ENCODE measurements around the gene DLG2. TPM values are rescaled to one million over a fixed set of nuclear protein-coding genes. Genes with fewer than 3 reads are reported as not detected.

Gene DLG2
- total and polyA plus RNA-seq, 2 donors (not counting 3 experiments of a cell fraction or from before 2014, with no cell fraction given), result 0.15 to 1.1 TPM

DNA sequence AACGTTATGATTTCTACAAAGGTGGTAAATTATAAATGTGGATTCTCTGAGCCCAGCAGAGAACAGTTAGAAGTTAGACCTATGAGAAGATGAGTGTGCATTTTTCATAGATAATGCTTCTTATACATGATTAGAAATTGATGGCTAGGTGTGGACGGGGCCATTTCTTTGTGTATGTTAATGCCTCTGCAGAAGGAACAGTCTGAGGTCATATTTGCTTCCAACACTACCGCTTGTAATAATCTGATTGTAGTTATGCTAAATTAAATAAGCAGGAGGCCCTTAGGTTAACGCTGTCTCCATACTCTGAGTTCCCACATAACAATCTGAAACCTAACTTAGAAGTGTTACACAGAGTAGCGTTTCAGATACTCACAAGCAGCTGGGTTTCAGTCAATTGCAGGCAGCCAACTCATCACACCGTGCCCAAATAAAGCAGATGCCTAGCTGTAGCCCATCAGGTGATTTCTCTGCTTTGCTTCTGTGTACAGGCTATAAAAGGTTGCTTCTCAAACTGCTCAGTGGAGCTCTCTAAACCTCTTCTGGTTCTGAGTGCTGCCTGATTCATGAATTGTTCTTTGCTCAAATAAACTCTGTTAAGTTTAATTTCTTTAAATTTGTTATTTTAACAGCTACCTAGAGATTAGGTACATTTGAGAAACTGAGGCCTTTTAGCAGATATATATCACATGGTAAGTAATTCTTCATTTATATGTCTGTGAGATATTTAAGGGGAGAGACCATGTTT, 1702.2 kb downstream of the DLG2 start:
- ChIA-PET CTCF (no interaction called here), POLR2A (no interaction called here)
- Histone ChIP-seq H2AFZ (ENCODE audit: low read depth, low read length) (no peak overlapping the region), H3K9me3 (replicated peaks; ENCODE audit: control insufficient read depth, insufficient read depth, low read length) (no peaks in the 10 kb centered on the region), H3K36me3 (ENCODE audit: control insufficient read depth in 2 of 2, extremely low read depth in 1 of 2, insufficient read depth in 2 of 2, low read length in 2 of 2) (no peaks in the 10 kb centered on the region), H3K27me3 (ENCODE audit: control insufficient read depth in 2 of 2, insufficient read depth in 2 of 2, low read length in 2 of 2) (no peaks in the 10 kb centered on the region), H3K9me1 (replicated peaks; ENCODE audit: control insufficient read depth, extremely low read depth, insufficient read depth, low read length) (no peaks in the 10 kb centered on the region), H3K4me1 (ENCODE audit: control insufficient read depth, extremely low read depth, insufficient read depth, low read length) (no peaks in the 10 kb centered on the region), H3K4me2 (ENCODE audit: insufficient read depth, low read length) (no peak overlapping the region), H3K27ac (ENCODE audit: insufficient read depth, low read depth, low read length) (no peak overlapping the region), H4K20me1 (replicated peaks; ENCODE audit: control insufficient read depth, extremely low read depth, insufficient read depth, low read length) (no peaks in the 10 kb centered on the region), H3K9ac (replicated peaks; ENCODE audit: extremely low read depth, insufficient read depth, low read length) (no peak overlapping the region), H3K4me3 (replicated peaks in 1 of 3; ENCODE audit: insufficient read depth in 1 of 3, low read depth in 1 of 3, low read length in 3 of 3) (no peak overlapping the region), H3K79me2 (ENCODE audit: control insufficient read depth, insufficient read depth, low read length) (no peaks in the 10 kb centered on the region)
- FAIRE-seq, result no peak
- no peak for TF ChIP-seq EZH2 (IDR thresholded peaks at IDR 0.05; ENCODE audit: borderline replicate concordance, low read depth, low read length, severe bottlenecking)
- no peak for TF ChIP-seq FOS (IDR thresholded peaks at IDR 0.05; ENCODE audit: borderline replicate concordance, insufficient read depth, low read length)
- no peak for TF ChIP-seq GATA2 (IDR thresholded peaks at IDR 0.05; ENCODE audit: insufficient read depth, insufficient read length, low read depth, low read length)
- TF ChIP-seq POLR2A (IDR thresholded peaks at IDR 0.05; ENCODE audit: low read depth, low read length), result no peak
- no peak for TF ChIP-seq JUN (IDR thresholded peaks at IDR 0.05; ENCODE audit: borderline replicate concordance, insufficient read depth, insufficient read length, low read depth)
- TF ChIP-seq, protein P1, sequence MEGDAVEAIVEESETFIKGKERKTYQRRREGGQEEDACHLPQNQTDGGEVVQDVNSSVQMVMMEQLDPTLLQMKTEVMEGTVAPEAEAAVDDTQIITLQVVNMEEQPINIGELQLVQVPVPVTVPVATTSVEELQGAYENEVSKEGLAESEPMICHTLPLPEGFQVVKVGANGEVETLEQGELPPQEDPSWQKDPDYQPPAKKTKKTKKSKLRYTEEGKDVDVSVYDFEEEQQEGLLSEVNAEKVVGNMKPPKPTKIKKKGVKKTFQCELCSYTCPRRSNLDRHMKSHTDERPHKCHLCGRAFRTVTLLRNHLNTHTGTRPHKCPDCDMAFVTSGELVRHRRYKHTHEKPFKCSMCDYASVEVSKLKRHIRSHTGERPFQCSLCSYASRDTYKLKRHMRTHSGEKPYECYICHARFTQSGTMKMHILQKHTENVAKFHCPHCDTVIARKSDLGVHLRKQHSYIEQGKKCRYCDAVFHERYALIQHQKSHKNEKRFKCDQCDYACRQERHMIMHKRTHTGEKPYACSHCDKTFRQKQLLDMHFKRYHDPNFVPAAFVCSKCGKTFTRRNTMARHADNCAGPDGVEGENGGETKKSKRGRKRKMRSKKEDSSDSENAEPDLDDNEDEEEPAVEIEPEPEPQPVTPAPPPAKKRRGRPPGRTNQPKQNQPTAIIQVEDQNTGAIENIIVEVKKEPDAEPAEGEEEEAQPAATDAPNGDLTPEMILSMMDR (IDR thresholded peaks at IDR 0.05; ENCODE audit: extremely low read depth in 1 of 2, insufficient read depth in 1 of 2, low read depth in 1 of 2, low read length in 2 of 2), result no peak
- no peak for TF ChIP-seq MYC (IDR thresholded peaks at IDR 0.05; ENCODE audit: low read depth, low read length)
- TF ChIP-seq POLR2AphosphoS5 (IDR thresholded peaks at IDR 0.05; ENCODE audit: insufficient read depth, low read depth, low read length), result no peak
- TF ChIP-seq, protein P2, sequence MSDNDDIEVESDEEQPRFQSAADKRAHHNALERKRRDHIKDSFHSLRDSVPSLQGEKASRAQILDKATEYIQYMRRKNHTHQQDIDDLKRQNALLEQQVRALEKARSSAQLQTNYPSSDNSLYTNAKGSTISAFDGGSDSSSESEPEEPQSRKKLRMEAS (IDR thresholded peaks at IDR 0.05; ENCODE audit: insufficient read depth, insufficient read length), result no peak
- no peak for DNase-seq (ENCODE audit: low read depth, low spot score)
- intact Hi-C loops (cut with micrococcal nuclease), result no loop called here
- BruUV-seq (replicated peaks), result no TSS peak
- dilution Hi-C loops (cut with MboI; ENCODE audit: extremely low pct_ligation_motif_present, low sequenced_read_pairs), result no loop called here
